Type B pancreatic cell (in vitro differentiated cells): ENCODE measurements around the gene MYCBPAP. TPM values are rescaled to one million over a fixed set of nuclear protein-coding genes. Genes with fewer than 3 reads are reported as not detected.

Experiments used
- DNase-seq: peaks from one replicate; pipeline ENCODE4 v3.0.0; 2021; ENCODE audit warnings: mixed read lengths; ENCODE audit not compliant: unreplicated experiment; ENCODE audit errors: extremely low spot score
- H3K27ac Mint-ChIP-seq: 2 replicates; pipeline ENCODE4 v1.8.0; 2021; ENCODE audit warnings: mild to moderate bottlenecking, mixed read lengths
- H3K27me3 Mint-ChIP-seq: 2 replicates; pipeline ENCODE4 v1.8.0; 2021; ENCODE audit warnings: mixed read lengths
- H3K36me3 Mint-ChIP-seq: 2 replicates; pipeline ENCODE4 v1.8.0; 2021; ENCODE audit warnings: mixed read lengths
- H3K4me1 Mint-ChIP-seq: one replicate; pipeline ENCODE4 v1.8.0; 2021; ENCODE audit warnings: mixed read lengths; ENCODE audit not compliant: unreplicated experiment
- H3K4me3 Mint-ChIP-seq: 2 replicates; pipeline ENCODE4 v1.8.0; 2021; ENCODE audit warnings: mild to moderate bottlenecking, mixed read lengths
- H3K9me3 Mint-ChIP-seq: 2 replicates; pipeline ENCODE4 v1.8.0; 2021; ENCODE audit warnings: mixed read lengths
- total RNA-seq: library from RNA; stranded (reverse); gene quantifications from 2 replicates; pipeline ENCODE4 v1.2.1, GENCODE V29; 2021; ENCODE audit warnings: low replicate concordance
- TF ChIP-seq, protein P1 (sequence below): fragments of 200-600 bp; sonication (generic); conservative IDR thresholded peaks from 2 replicates; pipeline ENCODE4 v1.5.0; 2021; ENCODE audit warnings: antibody characterized with exemption, mild to moderate bottlenecking

Gene MYCBPAP
- total RNA-seq, 1 donor from 2014 or later, result 4.1 TPM

DNA sequence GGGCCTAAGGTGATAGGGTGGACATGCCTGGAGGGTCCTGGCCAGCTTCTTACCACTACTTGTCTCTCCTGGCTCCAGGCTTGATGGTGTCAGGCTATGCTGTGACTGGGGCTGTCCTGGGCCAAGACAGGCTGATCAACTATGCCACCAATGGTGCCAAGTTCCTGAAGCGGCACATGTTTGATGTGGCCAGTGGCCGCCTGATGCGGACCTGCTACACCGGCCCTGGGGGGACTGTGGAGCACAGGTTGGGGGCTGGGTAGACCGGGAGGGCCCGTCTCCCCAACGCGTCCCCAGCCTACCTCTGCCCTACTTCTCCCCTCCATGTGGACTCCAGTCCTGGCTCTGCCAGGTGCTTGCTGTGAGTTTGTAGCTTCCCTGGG lies 43.2 kb downstream of the MYCBPAP start:
- DNase-seq, result no peak
- TF ChIP-seq, protein P1, sequence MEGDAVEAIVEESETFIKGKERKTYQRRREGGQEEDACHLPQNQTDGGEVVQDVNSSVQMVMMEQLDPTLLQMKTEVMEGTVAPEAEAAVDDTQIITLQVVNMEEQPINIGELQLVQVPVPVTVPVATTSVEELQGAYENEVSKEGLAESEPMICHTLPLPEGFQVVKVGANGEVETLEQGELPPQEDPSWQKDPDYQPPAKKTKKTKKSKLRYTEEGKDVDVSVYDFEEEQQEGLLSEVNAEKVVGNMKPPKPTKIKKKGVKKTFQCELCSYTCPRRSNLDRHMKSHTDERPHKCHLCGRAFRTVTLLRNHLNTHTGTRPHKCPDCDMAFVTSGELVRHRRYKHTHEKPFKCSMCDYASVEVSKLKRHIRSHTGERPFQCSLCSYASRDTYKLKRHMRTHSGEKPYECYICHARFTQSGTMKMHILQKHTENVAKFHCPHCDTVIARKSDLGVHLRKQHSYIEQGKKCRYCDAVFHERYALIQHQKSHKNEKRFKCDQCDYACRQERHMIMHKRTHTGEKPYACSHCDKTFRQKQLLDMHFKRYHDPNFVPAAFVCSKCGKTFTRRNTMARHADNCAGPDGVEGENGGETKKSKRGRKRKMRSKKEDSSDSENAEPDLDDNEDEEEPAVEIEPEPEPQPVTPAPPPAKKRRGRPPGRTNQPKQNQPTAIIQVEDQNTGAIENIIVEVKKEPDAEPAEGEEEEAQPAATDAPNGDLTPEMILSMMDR, result no peak
- Mint-ChIP-seq H3K9me3 (no peaks in the 10 kb centered on the region), H3K4me3 (no peak overlapping the region), H3K27me3 (peaks cover 6% of the 10 kb centered on the region), H3K27ac (no peak overlapping the region), H3K4me1 (peaks cover 4% of the 10 kb centered on the region), H3K36me3 (no peaks in the 10 kb centered on the region)

DNA sequence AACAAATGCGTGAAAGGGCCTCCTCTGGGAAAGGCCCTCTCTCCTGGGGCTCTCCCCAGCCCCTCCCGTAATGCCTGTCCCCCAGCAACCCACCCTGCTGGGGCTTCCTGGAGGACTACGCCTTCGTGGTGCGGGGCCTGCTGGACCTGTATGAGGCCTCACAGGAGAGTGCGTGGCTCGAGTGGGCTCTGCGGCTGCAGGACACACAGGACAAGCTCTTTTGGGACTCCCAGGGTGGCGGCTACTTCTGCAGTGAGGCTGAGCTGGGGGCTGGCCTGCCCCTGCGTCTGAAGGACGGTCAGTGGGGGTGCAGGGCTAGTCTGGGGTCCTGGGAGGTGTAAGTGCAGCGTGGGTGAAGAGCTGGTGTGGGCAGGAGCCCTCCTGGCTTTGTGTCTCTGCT lies 43.6 kb downstream of the MYCBPAP start:
- no peak overlapping the region for H3K4me3 Mint-ChIP-seq
- TF ChIP-seq, protein P1, result no peak
- DNase-seq, result no peak

DNA sequence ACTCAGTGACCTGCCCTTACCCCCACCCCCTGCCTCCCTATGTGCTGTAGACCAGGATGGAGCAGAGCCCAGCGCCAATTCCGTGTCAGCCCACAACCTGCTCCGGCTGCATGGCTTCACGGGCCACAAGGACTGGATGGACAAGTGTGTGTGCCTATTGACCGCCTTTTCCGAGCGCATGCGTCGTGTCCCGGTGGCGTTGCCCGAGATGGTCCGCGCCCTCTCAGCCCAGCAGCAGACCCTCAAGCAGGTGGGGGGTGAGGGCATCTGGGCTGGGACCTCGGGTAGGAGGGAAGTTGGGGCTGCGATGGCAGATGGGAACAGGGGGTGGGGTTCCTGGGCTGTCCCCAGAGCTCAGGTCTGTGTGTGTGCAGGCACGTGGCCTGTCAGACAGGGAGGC lies 46.0 kb downstream of the MYCBPAP start:
- no peak for DNase-seq
- peaks cover 5% of the 10 kb centered on the region for H3K4me1 Mint-ChIP-seq
- H3K9me3 Mint-ChIP-seq, result no peaks in the 10 kb centered on the region
- TF ChIP-seq, protein P1, result no peak
- no peak overlapping the region for H3K27ac Mint-ChIP-seq
- no peaks in the 10 kb centered on the region for H3K36me3 Mint-ChIP-seq
- no peak overlapping the region for H3K4me3 Mint-ChIP-seq
- H3K27me3 Mint-ChIP-seq, result peaks cover 25% of the 10 kb centered on the region

More for the DNA sequence above, 43.6 kb downstream of the MYCBPAP start:
- peaks cover under 1% of the 10 kb centered on the region for H3K4me1 Mint-ChIP-seq
- H3K9me3 Mint-ChIP-seq, result no peaks in the 10 kb centered on the region
- no peaks in the 10 kb centered on the region for H3K36me3 Mint-ChIP-seq
- no peak overlapping the region for H3K27ac Mint-ChIP-seq
- H3K27me3 Mint-ChIP-seq, result peaks cover 6% of the 10 kb centered on the region

DNA sequence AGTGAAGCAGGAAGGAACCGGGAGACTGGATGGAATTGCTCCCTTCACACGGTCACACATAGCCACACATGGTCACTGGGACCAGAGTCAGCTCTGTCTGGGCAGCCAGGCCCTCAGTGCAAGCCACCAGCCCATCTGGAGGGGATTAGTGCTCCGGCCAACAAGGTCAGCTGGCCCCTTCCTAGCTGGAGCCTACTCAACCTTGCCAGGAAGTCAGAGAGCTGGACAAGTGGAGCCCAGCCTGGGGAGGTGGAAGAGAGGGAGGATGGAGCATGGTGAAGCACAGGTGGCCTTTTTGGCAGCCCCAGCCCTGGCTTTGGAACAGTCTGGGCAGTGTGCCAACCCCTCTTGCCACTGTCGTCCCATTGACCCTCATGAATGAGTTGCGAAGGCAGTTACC lies 48.6 kb downstream of the MYCBPAP start:
- TF ChIP-seq, protein P1, result no peak
- Mint-ChIP-seq H3K36me3 (no peaks in the 10 kb centered on the region), H3K9me3 (no peaks in the 10 kb centered on the region), H3K27ac (no peak overlapping the region), H3K4me1 (peaks cover 5% of the 10 kb centered on the region), H3K4me3 (no peak overlapping the region), H3K27me3 (peaks cover 36% of the 10 kb centered on the region)
- DNase-seq, result no peak

DNA sequence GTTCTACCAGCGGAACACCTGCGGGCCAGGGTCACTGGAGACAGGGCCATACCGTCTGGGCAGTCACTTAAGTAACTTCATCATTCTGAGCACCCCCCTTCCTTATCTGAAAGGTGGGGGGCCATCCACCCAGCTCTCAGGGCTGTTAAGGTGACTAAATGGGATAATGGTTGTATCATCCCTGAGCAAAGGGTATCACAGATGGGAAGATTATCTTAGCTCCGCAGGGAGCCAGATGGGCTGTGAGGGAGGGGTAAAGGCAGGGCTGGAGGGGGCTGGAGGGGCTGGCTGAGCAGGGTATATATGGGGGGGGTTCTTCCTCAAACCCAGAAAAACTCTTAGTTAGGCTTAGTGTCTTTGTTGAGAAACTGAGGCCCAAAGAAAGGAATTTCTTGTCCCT lies 49.4 kb downstream of the MYCBPAP start:
- H3K4me1 Mint-ChIP-seq, result peaks cover 10% of the 10 kb centered on the region
- TF ChIP-seq, protein P1, result no peak
- H3K9me3 Mint-ChIP-seq, result no peaks in the 10 kb centered on the region
- no peak overlapping the region for H3K4me3 Mint-ChIP-seq
- no peak for DNase-seq
- H3K27me3 Mint-ChIP-seq, result peaks cover 42% of the 10 kb centered on the region
- H3K36me3 Mint-ChIP-seq, result no peaks in the 10 kb centered on the region
- peak overlapping the region; percentile 34 for H3K27ac Mint-ChIP-seq

DNA sequence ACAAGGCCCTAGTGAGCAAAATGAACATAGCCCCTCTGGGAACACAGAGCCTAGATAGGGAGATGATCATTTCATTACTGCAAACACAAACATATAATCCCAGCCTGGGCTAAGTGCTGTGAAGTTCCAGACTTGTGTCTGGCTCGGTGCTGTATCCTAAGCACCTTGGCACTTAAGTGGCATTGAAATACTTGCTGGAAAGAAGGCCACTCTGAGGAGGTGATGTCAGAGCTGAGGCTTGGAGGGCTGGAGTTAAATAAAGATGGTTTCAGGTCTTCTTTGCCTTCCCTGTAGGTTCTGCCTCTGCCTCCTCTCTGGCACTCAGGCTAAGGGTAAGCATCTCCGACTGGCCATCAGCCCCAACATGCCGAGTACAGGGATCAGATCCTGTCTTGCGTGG lies 49.9 kb downstream of the MYCBPAP start:
- DNase-seq, result no peak
- Mint-ChIP-seq H3K27ac (no peak overlapping the region), H3K4me3 (peak overlapping the region; percentile 72), H3K4me1 (peaks cover 10% of the 10 kb centered on the region), H3K9me3 (no peaks in the 10 kb centered on the region), H3K36me3 (no peaks in the 10 kb centered on the region), H3K27me3 (peaks cover 47% of the 10 kb centered on the region)
- TF ChIP-seq, protein P1, result no peak
